HepG2 (cell line): ENCODE data around the gene OSBPL1A. TPM values are rescaled to one million over a fixed set of nuclear protein-coding genes. Genes with fewer than 3 reads are reported as not detected.

Source experiments
- AGO2 ChIP-seq: fragments of 200-400 bp; formaldehyde crosslinking; optimal IDR thresholded peaks from 2 replicates; pipeline ENCODE3; 2017; ENCODE audit warnings: mild to moderate bottlenecking, low read depth, low read length, moderate library complexity
- ASH2L ChIP-seq: fragments of 300-600, 200-600 bp; sonication (generic); IDR thresholded peaks from 2 replicates; pipeline ENCODE4 v1.7.0; 2017; ENCODE audit warnings: low read depth, mild to moderate bottlenecking, moderate library complexity, mixed read lengths, low read length; ENCODE audit not compliant: insufficient read length
- HIVEP1 ChIP-seq: sonication (generic); formaldehyde crosslinking; IDR thresholded peaks from 2 replicates; pipeline ENCODE4 v1.4.0; 2020; ENCODE audit warnings: mild to moderate bottlenecking, missing genetic modification reagents
- HNF1A ChIP-seq, 2 experiments: sonication (generic) in 1 of 2; formaldehyde crosslinking in 1 of 2; IDR thresholded peaks; 2 replicates each; pipeline versions ENCODE4 v1.4.0 to v1.6.1; 2016 to 2020; ENCODE audit warnings: borderline replicate concordance in 1 of 2, low read depth in 1 of 2, mild to moderate bottlenecking in 1 of 2, missing genetic modification reagents in 1 of 2
- MXI1 ChIP-seq: IDR thresholded peaks from 3 replicates; pipeline ENCODE4 v1.6.1; 2012; ENCODE audit warnings: low read depth, low read length, inconsistent platforms, borderline replicate concordance
- MYC ChIP-seq: sonication (generic); formaldehyde crosslinking; IDR thresholded peaks from 2 replicates; pipeline ENCODE4 v1.9.0; 2021; ENCODE audit warnings: missing genetic modification reagents, borderline replicate concordance
- NR2F1 ChIP-seq, 2 experiments: fragments of 450-650 bp in 1 of 2; formaldehyde crosslinking in 1 of 2; IDR thresholded peaks; 2 replicates each; pipeline versions ENCODE4 v1.5.0 to v1.6.1; 2016 to 2020; ENCODE audit warnings: mild to moderate bottlenecking in 1 of 2, missing compliant biosample characterization in 1 of 2, missing genetic modification reagents in 1 of 2, moderate library complexity in 1 of 2
- PHF20 ChIP-seq: sonication (generic); formaldehyde crosslinking; IDR thresholded peaks from 2 replicates; pipeline ENCODE4 v1.5.0; 2020; ENCODE audit warnings: mild to moderate bottlenecking, missing genetic modification reagents
- RAD21 ChIP-seq: fragments of 450-650 bp; formaldehyde crosslinking; IDR thresholded peaks from 2 replicates; pipeline ENCODE4 v1.5.0; 2020; ENCODE audit warnings: mild to moderate bottlenecking
- YEATS4 ChIP-seq: sonication (generic); formaldehyde crosslinking; IDR thresholded peaks from 2 replicates; pipeline ENCODE4 v1.4.0; 2020; ENCODE audit warnings: missing genetic modification reagents, borderline replicate concordance
- ZNF232 ChIP-seq: sonication (generic); formaldehyde crosslinking; IDR thresholded peaks from 2 replicates; pipeline ENCODE4 v1.4.0; 2020; ENCODE audit warnings: missing genetic modification reagents, borderline replicate concordance
- ZNF430 ChIP-seq: sonication (generic); formaldehyde crosslinking; IDR thresholded peaks from 2 replicates; pipeline ENCODE4 v1.9.0; 2021; ENCODE audit warnings: mild to moderate bottlenecking, missing genetic modification reagents
- ZNF609 ChIP-seq: sonication (generic); formaldehyde crosslinking; IDR thresholded peaks from 2 replicates; pipeline ENCODE4 v1.4.0; 2020; ENCODE audit warnings: mild to moderate bottlenecking, missing genetic modification reagents, borderline replicate concordance
- ZNF709 ChIP-seq: sonication (generic); formaldehyde crosslinking; IDR thresholded peaks from 2 replicates; pipeline ENCODE4 v1.5.0; 2020; ENCODE audit warnings: mild to moderate bottlenecking, missing genetic modification reagents
- ZNF747 ChIP-seq: sonication (generic); formaldehyde crosslinking; IDR thresholded peaks from 2 replicates; pipeline ENCODE4 v1.8.1; 2023; ENCODE audit warnings: missing genetic modification reagents, mild to moderate bottlenecking, borderline replicate concordance
- ZNF749 ChIP-seq: sonication (generic); formaldehyde crosslinking; IDR thresholded peaks from 2 replicates; pipeline ENCODE4 v1.8.0; 2022; ENCODE audit warnings: mild to moderate bottlenecking, missing genetic modification reagents, moderate library complexity, borderline replicate concordance
- ZNF790 ChIP-seq: sonication (generic); formaldehyde crosslinking; IDR thresholded peaks from 2 replicates; pipeline ENCODE4 v1.8.0; 2022; ENCODE audit warnings: missing genetic modification reagents, mild to moderate bottlenecking, borderline replicate concordance
- polyA plus RNA-seq, 8 experiments: library from polyadenylated mRNA; depleted of rRNA in 3 of 8; stranded (reverse) in 7 of 8; unstranded in 1 of 8; fragments of >200 nt; fragmentation: Illumina TruSeq in 4 of 8; extraction: Trizol in 4 of 8; gene quantifications; 2 replicates each; pipeline versions ENCODE4 v1.2.1 to v1.2.3, GENCODE V29; 2011 to 2016; ENCODE audit warnings: low read depth in 4 of 8, missing spikeins in 1 of 8, mixed read lengths in 1 of 8; ENCODE audit not compliant: insufficient read depth in 1 of 8
- total RNA-seq, 5 experiments: library from RNA; depleted of rRNA; stranded (reverse); fragments of >200 nt; fragmentation: Illumina TruSeq; extraction: Trizol; gene quantifications; 2 replicates each; pipeline ENCODE4 v1.2.3, GENCODE V29; 2016; ENCODE audit warnings: low read depth in 1 of 5

The OSBPL1A gene
- total and polyA plus RNA-seq, 2 of the 13 experiments (the other 11 are each of a cell fraction or from before 2014, with no cell fraction given): 0.02 TPM; not detected in 1

DNA sequence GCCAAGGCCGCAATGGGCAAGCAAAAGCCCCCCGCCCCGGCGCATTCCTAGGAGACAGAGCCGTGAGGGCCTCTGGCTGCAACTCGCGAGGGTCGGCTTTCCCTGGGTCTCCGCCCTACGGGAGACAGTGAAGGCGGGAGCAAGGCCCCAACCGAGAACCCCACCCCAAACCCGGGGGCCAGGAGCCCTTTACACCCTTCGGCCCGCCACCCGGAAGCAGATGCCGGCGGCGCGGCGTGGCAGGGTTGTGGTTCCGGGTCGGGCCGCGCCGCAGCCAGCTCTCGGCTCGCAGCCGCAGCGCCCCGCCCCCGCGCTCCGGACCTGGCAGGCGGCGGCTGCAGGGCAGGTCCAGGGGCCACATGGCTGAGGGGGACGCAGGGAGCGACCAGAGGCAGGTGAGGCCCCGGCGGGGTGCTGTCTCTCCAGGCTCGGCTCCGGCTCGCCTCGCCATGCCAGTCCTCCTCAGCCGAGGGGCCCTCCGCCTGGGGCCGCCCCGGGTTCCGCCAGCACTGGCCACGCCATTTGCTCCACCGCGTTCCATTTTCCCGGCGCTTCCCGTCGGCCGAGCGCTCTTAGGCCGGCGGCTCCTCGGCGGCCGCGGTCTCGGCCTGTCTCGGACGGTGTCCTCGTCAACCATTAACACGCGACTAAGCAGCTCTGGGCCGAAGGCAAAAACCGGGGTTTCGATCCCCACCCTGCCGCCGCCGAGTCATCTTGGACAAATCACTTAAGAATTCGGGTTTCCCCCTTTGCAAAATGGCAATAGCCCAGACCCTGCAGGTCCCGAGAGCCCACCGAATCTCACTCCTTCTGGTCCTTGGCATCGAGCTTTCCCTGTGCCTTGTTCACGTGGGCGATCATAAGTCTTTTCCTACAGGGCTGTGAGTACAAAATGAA, 29.0 kb upstream of the OSBPL1A start, which contains the start of gene IMPACT (continued):
- TF ChIP-seq ZNF609 (CRISPR knock-in tag) (0 out of 2 replicates have a peak, but pooled peaks have one; percentile 26), MXI1 (peak; percentile 58; the same call in 1 of the 3 replicates), MYC (peak; percentile 82; the same call in 1 of the 2 replicates), HIVEP1 (no peak; the same call in 1 of the 2 replicates), AGO2 (peak; percentile 49), NR2F1 (CRISPR knock-in tag; IDR thresholded peaks at IDR 0.05) (0 out of 4 replicates have a peak, but pooled peaks of 1 of the 2 experiments have one; percentile 21), ZNF747 (CRISPR knock-in tag) (no peak; the same call in 1 of the 2 replicates), ZNF790 (CRISPR knock-in tag) (peak; percentile 38; the same call in 1 of the 2 replicates), HNF1A (IDR thresholded peaks at IDR 0.05; ENCODE audit: low read depth) (no peak), HNF1A (CRISPR knock-in tag; IDR thresholded peaks at IDR 0.05; ENCODE audit: borderline replicate concordance) (peak; percentile 51; the same call in 1 of the 2 replicates), YEATS4 (CRISPR knock-in tag) (peak; percentile 78; the same call in 1 of the 2 replicates), ZNF749 (CRISPR knock-in tag) (0 out of 2 replicates have a peak, but pooled peaks have one; percentile 24), ZNF709 (CRISPR knock-in tag) (peak; percentile 80), ZNF430 (CRISPR knock-in tag) (peak; percentile 55; the same call in 1 of the 2 replicates), RAD21 (CRISPR knock-in tag) (0 out of 2 replicates have a peak, but pooled peaks have one; percentile 22), ASH2L (peak; percentile 66), PHF20 (CRISPR knock-in tag) (peak; percentile 68), ZNF232 (CRISPR knock-in tag) (0 out of 2 replicates have a peak, but pooled peaks have one; percentile 4)
